ENCODE data around the gene SCYGR5. TPM values are rescaled to one million over a fixed set of nuclear protein-coding genes. Genes with fewer than 3 reads are reported as not detected.

Gene SCYGR5
- polyA plus RNA-seq, 1 experiment: not detected

- no peak overlapping the region for H3K27ac ChIP-seq (ENCODE audit: low read depth, low read length)
- ChIA-PET CTCF (interaction anchor here (0.6 to 1.0 kb wide), 2 partner anchors 49 to 61 kb away, joined by 3 to 5 read pairs; no protein-coding TSS in a partner anchor), POLR2A (no interaction called here)
- no peaks in the 10 kb centered on the region for H3K27me3 ChIP-seq (ENCODE audit: control insufficient read depth, insufficient read depth, low read length)
- no peak overlapping the region for H3K4me3 ChIP-seq (ENCODE audit: low read depth, low read length)
- H3K9me3 ChIP-seq (ENCODE audit: control insufficient read depth, insufficient read depth, low read length): no peaks in the 10 kb centered on the region
- no peak for DNase-seq (ENCODE audit: low read depth, low spot score)
- TF ChIP-seq CTCF (IDR thresholded peaks at IDR 0.05; ENCODE audit: low read depth, low read length): no peak
Observed at GRCh38 chr2:227706859-227707258, 40.3 kb downstream of the SCYGR5 start.

GRCh38 chr2:227707390-227707789, 40.8 kb downstream of the SCYGR5 start:
- TF ChIP-seq CTCF (IDR thresholded peaks at IDR 0.05; ENCODE audit: low read depth, low read length): no peak
- H3K27me3 ChIP-seq (ENCODE audit: control insufficient read depth, insufficient read depth, low read length): no peaks in the 10 kb centered on the region
- CTCF ChIA-PET: interaction anchor here (0.6 kb wide), 2 partner anchors 60 to 961 kb away, joined by 3 to 5 read pairs; no protein-coding TSS in a partner anchor
- POLR2A ChIA-PET: no interaction called here
- no peaks in the 10 kb centered on the region for H3K9me3 ChIP-seq (ENCODE audit: control insufficient read depth, insufficient read depth, low read length)
- DNase-seq (ENCODE audit: low read depth, low spot score): no peak
- H3K4me3 ChIP-seq (ENCODE audit: low read depth, low read length): no peak overlapping the region
- no peak overlapping the region for H3K27ac ChIP-seq (ENCODE audit: low read depth, low read length)

GRCh38 chr2:227710986-227711385, 44.4 kb downstream of the SCYGR5 start:
- Histone ChIP-seq H3K27me3 (ENCODE audit: control insufficient read depth, insufficient read depth, low read length) (peaks cover 3% of the 10 kb centered on the region), H3K27ac (ENCODE audit: low read depth, low read length) (no peak overlapping the region), H3K4me3 (ENCODE audit: low read depth, low read length) (no peak overlapping the region), H3K9me3 (ENCODE audit: control insufficient read depth, insufficient read depth, low read length) (no peaks in the 10 kb centered on the region)
- ChIA-PET POLR2A (no interaction called here), CTCF (no interaction called here)
- no peak for TF ChIP-seq CTCF (IDR thresholded peaks at IDR 0.05; ENCODE audit: low read depth, low read length)
- DNase-seq (ENCODE audit: low read depth, low spot score): no peak

GRCh38 chr2:227713291-227713690, 46.7 kb downstream of the SCYGR5 start:
- H3K27me3 ChIP-seq (ENCODE audit: control insufficient read depth, insufficient read depth, low read length): peaks cover 3% of the 10 kb centered on the region
- CTCF ChIA-PET: interaction anchor here (1.2 kb wide), 1 partner anchor 53 kb away, joined by 3 read pairs; no protein-coding TSS in a partner anchor

GRCh38 chr2:227716501-227716900, 49.9 kb downstream of the SCYGR5 start:
- Histone ChIP-seq H3K4me3 (ENCODE audit: low read depth, low read length) (no peak overlapping the region), H3K9me3 (ENCODE audit: control insufficient read depth, insufficient read depth, low read length) (no peaks in the 10 kb centered on the region; the same call in 1 of the 2 replicates), H3K27ac (ENCODE audit: low read depth, low read length) (no peak overlapping the region), H3K27me3 (ENCODE audit: control insufficient read depth, insufficient read depth, low read length) (peaks cover 3% of the 10 kb centered on the region)
- TF ChIP-seq CTCF (IDR thresholded peaks at IDR 0.05; ENCODE audit: low read depth, low read length): no peak
- CTCF ChIA-PET: interaction anchor here (0.6 kb wide), 3 partner anchors 25 to 1858 kb away, joined by 4 to 7 read pairs (median 4); no protein-coding TSS in a partner anchor
- DNase-seq (ENCODE audit: low read depth, low spot score): no peak
- POLR2A ChIA-PET: no interaction called here

More at GRCh38 chr2:227713291-227713690, 46.7 kb downstream of the SCYGR5 start:
- POLR2A ChIA-PET: no interaction called here
- H3K27ac ChIP-seq (ENCODE audit: low read depth, low read length): no peak overlapping the region
- no peak for DNase-seq (ENCODE audit: low read depth, low spot score)
- H3K9me3 ChIP-seq (ENCODE audit: control insufficient read depth, insufficient read depth, low read length): no peaks in the 10 kb centered on the region; the same call in 1 of the 2 replicates
- TF ChIP-seq CTCF (IDR thresholded peaks at IDR 0.05; ENCODE audit: low read depth, low read length): no peak
- H3K4me3 ChIP-seq (ENCODE audit: low read depth, low read length): no peak overlapping the region

Other genes with a start within 250 kb of the SCYGR5 start
- gene AGFG1, start 194.6 kb upstream of the SCYGR5 start, polyA plus RNA-seq (2011; rRNA removed): 124 and 139 TPM in 2 replicates
- not detected in 2 replicates for gene SCYGR2, start 67.9 kb upstream of the SCYGR5 start, polyA plus RNA-seq (2011; rRNA removed)
- not detected in 2 replicates for gene SCYGR3, start 52.0 kb upstream of the SCYGR5 start, polyA plus RNA-seq (2011; rRNA removed)
- gene SCYGR4, start 49.3 kb upstream of the SCYGR5 start, polyA plus RNA-seq (2011; rRNA removed): not detected in 2 replicates
- not detected in 2 replicates for gene SLC19A3, start 51.2 kb downstream of the SCYGR5 start, polyA plus RNA-seq (2011; rRNA removed)
- not detected in 2 replicates for gene SCYGR6, start 58.0 kb downstream of the SCYGR5 start, polyA plus RNA-seq (2011; rRNA removed)
- not detected in 2 replicates for gene SCYGR7, start 61.5 kb downstream of the SCYGR5 start, polyA plus RNA-seq (2011; rRNA removed)
- gene SCYGR8, start 79.1 kb downstream of the SCYGR5 start, polyA plus RNA-seq (2011; rRNA removed): not detected in 2 replicates
- 0.11 TPM in 1 of 2 replicates, not detected in the other for gene CCL20, start 147.0 kb downstream of the SCYGR5 start, polyA plus RNA-seq (2011; rRNA removed)
- gene DAW1, start 204.8 kb downstream of the SCYGR5 start, polyA plus RNA-seq (2011; rRNA removed): 0.12 and 0.25 TPM in 2 replicates

Measured in AG04450 (cell line).